B cell (primary cell): ENCODE data around the gene TMEM86A. TPM values are rescaled to one million over a fixed set of nuclear protein-coding genes. Genes with fewer than 3 reads are reported as not detected.
"Not testable (repeated sequence)": the region's sequence is repeated elsewhere in the genome, so short reads cannot be mapped to it uniquely, and the experiment has no call there.

Experiments used
- ATAC-seq: fragments of 200-7000 bp; cut with Tn5 transposase; one replicate; pipeline ENCODE4 v1.10.0; 2021; ENCODE audit warnings: low read depth, mild to moderate bottlenecking, moderate number of reproducible peaks, moderate library complexity
- CTCF ChIA-PET: fragments of 350-600 bp; sonication (Branson Sonifier 250); formaldehyde crosslinking; loops from one replicate; lab custom pipeline; 2021; ENCODE audit warnings: antibody characterized with exemption, inconsistent platforms; lab: Charles Lee
- POLR2A ChIA-PET: fragments of 350-600 bp; sonication (Branson Sonifier 250); formaldehyde crosslinking; loops from one replicate; lab custom pipeline; 2021; ENCODE audit warnings: antibody characterized with exemption; lab: Charles Lee
- DNase-seq: peaks from one replicate; pipeline ENCODE4 v3.0.0; 2013
- H2AFZ ChIP-seq: 2 replicates; pipeline ENCODE4 v1.6.1; 2012; ENCODE audit warnings: mild to moderate bottlenecking, low read depth, low read length; ENCODE audit not compliant: insufficient read depth, poor library complexity, severe bottlenecking
- H3K27ac ChIP-seq, 2 donors: 1 replicate in 1 of 2; 2 replicates in 1 of 2; pipeline ENCODE4 v1.5.1; 2012 to 2013; ENCODE audit warnings: low read length in 2 of 2, mild to moderate bottlenecking in 2 of 2, moderate library complexity in 1 of 2
- H3K27me3 ChIP-seq, 4 experiments: fragments of 200-600 bp in 1 of 4; sonication (generic) in 1 of 4; replicated peaks in 1 of 4; 1 replicate in 2 of 4; 2 replicates in 2 of 4; pipeline versions ENCODE4 v1.6.1 to v1.7.0; 2013 to 2016; ENCODE audit warnings: low read length in 3 of 4, mild to moderate bottlenecking in 2 of 4, mixed read lengths in 1 of 4, moderate library complexity in 1 of 4; ENCODE audit not compliant: insufficient read depth in 4 of 4, control insufficient read depth in 3 of 4; ENCODE audit errors: control extremely low read depth in 1 of 4
- H3K36me3 ChIP-seq, 2 experiments: replicated peaks in 1 of 2; 1 replicate in 1 of 2; 2 replicates in 1 of 2; pipeline versions ENCODE4 v1.6.1 to v1.7.1; 2013; ENCODE audit warnings: low read length in 1 of 2; ENCODE audit not compliant: insufficient read depth in 2 of 2, control insufficient read depth in 1 of 2; ENCODE audit errors: control extremely low read depth in 1 of 2, extremely low read depth in 1 of 2
- H3K4me1 ChIP-seq, 2 donors: fragments of 200-600 bp in 1 of 2; sonication (generic) in 1 of 2; 1 replicate in 1 of 2; 2 replicates in 1 of 2; pipeline versions ENCODE4 v1.5.1 to v1.6.1; 2013 to 2017; ENCODE audit warnings: low read length in 2 of 2; ENCODE audit not compliant: control insufficient read depth in 2 of 2, insufficient read depth in 2 of 2
- H3K4me2 ChIP-seq: replicated peaks from 2 replicates; pipeline ENCODE3; 2012; ENCODE audit warnings: mild to moderate bottlenecking, low read depth, low read length; ENCODE audit not compliant: poor library complexity, severe bottlenecking
- H3K4me3 ChIP-seq, 5 experiments: fragments of 200-600 bp in 1 of 5; sonication (generic) in 1 of 5; 1 replicate in 3 of 5; 2 replicates in 2 of 5; pipeline versions ENCODE4 v1.5.1 to v1.7.0; 2011 to 2016; ENCODE audit warnings: low read length in 4 of 5, mild to moderate bottlenecking in 4 of 5, low read depth in 2 of 5, control low read depth in 1 of 5, moderate library complexity in 1 of 5; ENCODE audit not compliant: insufficient read depth in 1 of 5; ENCODE audit errors: control extremely low read depth in 1 of 5, extremely low read depth in 1 of 5
- H3K79me2 ChIP-seq: fragments of 200-600 bp; sonication (generic); one replicate; pipeline ENCODE4 v1.6.0; 2016; ENCODE audit warnings: low read length; ENCODE audit not compliant: control insufficient read depth, insufficient read depth
- H3K9ac ChIP-seq: fragments of 200-600 bp; sonication (generic); 2 replicates; pipeline ENCODE4 v1.6.1; 2017; ENCODE audit warnings: mild to moderate bottlenecking, low read length, moderate library complexity
- H3K9me3 ChIP-seq, 3 donors: one replicate each; pipeline versions ENCODE4 v1.6.1 to v1.7.1; 2013; ENCODE audit warnings: low read length in 2 of 3; ENCODE audit not compliant: control insufficient read depth in 2 of 3, insufficient read depth in 1 of 3; ENCODE audit errors: control extremely low read depth in 1 of 3
- H4K20me1 ChIP-seq: 2 replicates; pipeline ENCODE4 v1.6.0; 2012; ENCODE audit warnings: mild to moderate bottlenecking, low read length; ENCODE audit not compliant: insufficient read depth, control insufficient read depth, poor library complexity, severe bottlenecking
- H3K27ac Mint-ChIP-seq: one replicate; pipeline ENCODE4 v1.8.0; 2021; ENCODE audit warnings: mixed read lengths
- H3K27me3 Mint-ChIP-seq: one replicate; pipeline ENCODE4 v1.8.0; 2021; ENCODE audit warnings: mixed read lengths
- H3K4me1 Mint-ChIP-seq: one replicate; pipeline ENCODE4 v1.8.0; 2021; ENCODE audit warnings: mixed read lengths
- H3K4me3 Mint-ChIP-seq: one replicate; pipeline ENCODE4 v1.8.0; 2021; ENCODE audit warnings: mixed read lengths
- H3K9me3 Mint-ChIP-seq: one replicate; pipeline ENCODE4 v1.8.0; 2022; ENCODE audit warnings: mixed read lengths; ENCODE audit not compliant: insufficient read depth
- CTCF ChIP-seq: fragments of 200-600 bp; IDR thresholded peaks from one replicate; pipeline ENCODE4 v1.8.0; 2022; ENCODE audit warnings: antibody characterized with exemption, mild to moderate bottlenecking
- EZH2 ChIP-seq: IDR thresholded peaks from 2 replicates; pipeline ENCODE4 v1.6.1; 2012; ENCODE audit warnings: borderline replicate concordance, low read depth, mild to moderate bottlenecking, moderate library complexity, low read length; ENCODE audit not compliant: insufficient read depth, poor library complexity, severe bottlenecking
- WGBS: methylation state at CpG from one replicate; pipeline ENCODE4 v1.1.5; 2013; ENCODE audit warnings: missing lambda C conversion rate; ENCODE audit not compliant: insufficient coverage; 5-methylcytosine and 5-hydroxymethylcytosine counted together
- intact Hi-C: fragments of 100-400 bp; cut with micrococcal nuclease; formaldehyde crosslinking; loops from one replicate; pipeline ENCODE4 v1.10.0; 2022
- polyA plus RNA-seq: library from polyadenylated mRNA; depleted of rRNA; stranded (reverse); fragments of >200 nt; gene quantifications from 2 replicates; pipeline ENCODE4 v1.2.3, GENCODE V29; 2012
- total RNA-seq, 2 donors: library from RNA; stranded (reverse); fragments of 120-200 nt in 1 of 2; gene quantifications; 1 replicate in 1 of 2; 2 replicates in 1 of 2; pipeline versions ENCODE4 v1.2.3 to v1.2.4, GENCODE V29; 2013 to 2022

Gene TMEM86A
- total and polyA plus RNA-seq, 2 donors (not counting 1 experiment from before 2014, with no cell fraction given) = 0.40 to 1.1 TPM

- H2AFZ ChIP-seq = no peak overlapping the region
- no peak overlapping the region for H3K9ac ChIP-seq
- no peak for DNase-seq
- no peak overlapping the region for H3K4me3 ChIP-seq
- no CpG with 5 or more reads among the region's 3 CpGs for WGBS
- H4K20me1 ChIP-seq = no peaks in the 10 kb centered on the region
- no peaks in the 10 kb centered on the region for H3K79me2 ChIP-seq
- no peaks in the 10 kb centered on the region for H3K4me1 Mint-ChIP-seq
- peaks cover 21% of the 10 kb centered on the region for H3K27me3 Mint-ChIP-seq
- H3K4me2 ChIP-seq = no peak overlapping the region
- POLR2A ChIA-PET = no interaction called here
- no peak overlapping the region for H3K4me3 Mint-ChIP-seq
- no peaks in the 10 kb centered on the region for H3K4me1 ChIP-seq
- H3K36me3 ChIP-seq = no peaks in the 10 kb centered on the region
- H3K27ac ChIP-seq = no peak overlapping the region
- intact Hi-C loops = no loop called here
- TF ChIP-seq CTCF (no peak), EZH2 (no peak)
- CTCF ChIA-PET = no interaction called here
- peaks cover 0 to 5% (median 2%) of the 10 kb centered on the region in 4 experiments for H3K27me3 ChIP-seq
- H3K27ac Mint-ChIP-seq = no peak overlapping the region
- H3K9me3 Mint-ChIP-seq = no peaks in the 10 kb centered on the region
- ATAC-seq = no peak
- no peaks in the 10 kb centered on the region for H3K9me3 ChIP-seq
These were observed 16.1 kb upstream of the TMEM86A start for GRCh38 chr11:18682466-18682865.

- 67% methylated on average over 1 of the region's 1 CpG for WGBS
- Mint-ChIP-seq H3K4me3 (no peak overlapping the region), H3K4me1 (no peaks in the 10 kb centered on the region), H3K27me3 (peaks cover 22% of the 10 kb centered on the region), H3K27ac (no peak overlapping the region), H3K9me3 (no peaks in the 10 kb centered on the region)
- H2AFZ ChIP-seq = no peak overlapping the region
- H3K27ac ChIP-seq = no peak overlapping the region
- no peaks in the 10 kb centered on the region for H3K4me1 ChIP-seq
- no peak overlapping the region for H3K4me3 ChIP-seq
- peaks cover 0 to 4% (median 0%) of the 10 kb centered on the region in 4 experiments for H3K27me3 ChIP-seq
- TF ChIP-seq EZH2 = no peak
- no peak for TF ChIP-seq CTCF
- no peaks in the 10 kb centered on the region for H4K20me1 ChIP-seq
- H3K79me2 ChIP-seq = no peaks in the 10 kb centered on the region
- no peaks in the 10 kb centered on the region for H3K9me3 ChIP-seq
- H3K9ac ChIP-seq = no peak overlapping the region
- ATAC-seq (no peak), DNase-seq (no peak)
- H3K4me2 ChIP-seq = no peak overlapping the region
- ChIA-PET CTCF (no interaction called here), POLR2A (no interaction called here)
- no peaks in the 10 kb centered on the region for H3K36me3 ChIP-seq
- intact Hi-C loops = no loop called here
These were observed 14.3 kb upstream of the TMEM86A start for GRCh38 chr11:18684267-18684666.

GRCh38 chr11:18691467-18692140, 7.0 kb upstream of the TMEM86A start:
- H3K9ac ChIP-seq, H2AFZ ChIP-seq, CTCF ChIA-PET, H3K36me3 ChIP-seq, DNase-seq, H3K4me2 ChIP-seq, ATAC-seq, H3K4me3 Mint-ChIP-seq, H3K4me1 Mint-ChIP-seq, H3K79me2 ChIP-seq, H3K27ac ChIP-seq, H4K20me1 ChIP-seq, H3K27me3 ChIP-seq, H3K4me1 ChIP-seq, intact Hi-C loops, H3K9me3 ChIP-seq, POLR2A ChIA-PET, H3K27me3 Mint-ChIP-seq, H3K9me3 Mint-ChIP-seq, H3K4me3 ChIP-seq, H3K27ac Mint-ChIP-seq: not testable (repeated sequence)
- no CpG with 5 or more reads among the region's 4 CpGs for WGBS
